Stimulated activated CD4-positive, alpha-beta T cell treated with anti-CD3 and anti-CD28 coated beads, Interleukin-4, amount 100 ng/mL, for 24 hours (primary cell): ENCODE results near the gene OSBPL6.
"Not testable (repeated sequence)": the region's sequence is repeated elsewhere in the genome, so short reads cannot be mapped to it uniquely, and the experiment has no call there.

Source experiments
- DNase-seq: peaks from one replicate; pipeline ENCODE4 v3.0.0-alpha.2; 2020

The OSBPL6 gene

GRCh38 chr2:178315078-178315477 is 120.8 kb downstream of the OSBPL6 start:
- no peak for DNase-seq

GRCh38 chr2:178315488-178315948 is 121.2 kb downstream of the OSBPL6 start:
- no peak for DNase-seq

DNA sequence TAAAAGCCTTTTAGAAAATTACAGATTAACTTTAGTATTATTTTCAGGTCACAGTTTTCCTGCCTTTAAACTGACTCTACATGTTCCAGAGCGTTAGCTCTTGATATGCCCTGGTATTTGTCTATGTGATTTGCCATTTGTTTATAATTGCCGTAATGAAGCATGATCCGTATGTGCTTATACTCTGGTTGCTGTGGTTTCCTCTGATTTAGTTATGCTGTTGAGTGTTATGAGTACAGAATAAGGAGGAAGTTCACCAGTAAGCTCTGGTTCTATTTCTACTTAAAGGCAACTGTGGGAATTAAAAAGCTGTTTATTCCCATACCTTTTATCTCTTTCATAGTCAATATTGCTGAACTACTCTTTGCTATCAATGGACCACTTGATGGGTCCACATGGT is 123.5 kb downstream of the OSBPL6 start:
- DNase-seq: no peak

GRCh38 chr2:178320011-178320585 is 125.8 kb downstream of the OSBPL6 start:
- no peak for DNase-seq

- DNase-seq: no peak
Measured at GRCh38 chr2:178322068-178322467, 127.8 kb downstream of the OSBPL6 start.

DNA sequence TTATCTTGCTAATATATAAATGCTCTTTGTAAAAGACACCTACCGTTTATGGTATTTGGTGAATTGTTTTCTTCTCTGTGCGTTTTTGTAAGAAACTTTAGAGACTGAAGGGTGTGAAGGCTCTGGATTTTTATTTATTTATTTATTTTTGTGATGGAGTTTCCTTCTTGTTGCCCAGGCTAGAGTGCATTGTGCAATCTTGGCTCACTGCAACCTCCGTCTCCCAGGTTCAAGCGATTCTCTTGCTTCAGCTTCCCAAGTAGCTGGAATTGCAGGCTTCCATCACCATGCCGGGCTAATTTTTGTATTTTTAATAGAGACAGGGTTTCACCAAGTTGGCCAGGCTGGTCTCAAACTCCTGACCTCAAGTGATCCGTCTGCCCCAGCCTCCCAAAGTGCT is 129.0 kb downstream of the OSBPL6 start:
- not testable (repeated sequence) for DNase-seq

GRCh38 chr2:178324077-178324476 is 129.8 kb downstream of the OSBPL6 start:
- no peak for DNase-seq

DNA sequence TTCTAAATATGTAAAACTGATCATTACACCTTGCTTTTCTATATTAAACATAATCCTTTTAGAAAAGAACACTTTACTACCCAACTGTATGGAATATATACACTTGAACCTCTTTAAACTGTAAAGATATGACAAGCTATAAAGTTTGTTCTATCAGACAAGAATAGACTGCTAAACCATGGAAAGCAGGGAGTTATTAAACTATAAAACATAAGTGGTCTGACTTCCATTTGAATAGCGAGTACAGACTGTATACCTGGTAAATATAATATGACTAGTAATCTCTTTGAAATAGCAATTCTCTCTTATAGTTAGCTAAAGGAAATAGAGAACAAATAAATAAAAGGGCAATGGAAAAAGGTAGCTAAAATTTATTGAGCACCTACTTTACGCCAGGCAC is 131.0 kb downstream of the OSBPL6 start:
- DNase-seq: no peak

DNA sequence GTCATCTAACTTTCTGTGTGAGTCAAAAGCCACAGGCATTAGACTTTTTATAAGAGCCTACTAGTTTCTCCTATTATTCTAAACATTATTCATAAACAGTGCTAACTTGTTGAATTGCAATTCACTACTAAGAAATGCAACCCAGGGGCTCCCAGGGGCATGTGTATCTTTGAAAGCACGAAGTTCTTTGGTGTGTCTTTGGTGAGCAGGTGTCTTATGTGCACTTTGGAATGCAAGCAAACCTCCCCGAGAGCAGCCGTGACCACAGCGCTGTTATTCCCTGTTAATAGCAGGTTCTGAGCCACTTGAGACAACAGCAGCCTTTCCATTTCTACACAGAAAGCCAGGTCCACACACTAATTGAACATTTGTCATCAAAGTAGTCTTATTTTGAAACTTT is 133.2 kb downstream of the OSBPL6 start:
- DNase-seq: no peak

DNA sequence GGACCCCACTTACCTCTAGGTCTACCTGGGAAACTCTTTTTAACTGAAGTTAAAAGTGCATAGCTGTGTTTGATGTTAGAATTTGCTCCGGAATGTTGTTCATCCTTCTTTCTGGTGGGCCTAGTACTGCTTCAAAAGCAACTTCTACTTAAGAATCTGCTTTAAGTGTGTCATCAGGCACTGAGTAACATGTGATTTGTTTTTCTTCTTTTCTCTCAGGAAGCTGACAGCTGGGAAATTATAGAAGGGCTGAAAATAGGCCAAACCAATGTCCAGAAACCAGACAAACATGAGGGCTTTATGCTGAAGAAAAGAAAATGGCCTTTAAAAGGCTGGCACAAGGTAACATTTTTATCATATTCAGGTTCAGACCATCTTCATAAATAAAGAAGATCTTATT is 133.7 kb downstream of the OSBPL6 start:
- no peak for DNase-seq

GRCh38 chr2:178330175-178331017 is 136.1 kb downstream of the OSBPL6 start:
- no peak for DNase-seq

DNA sequence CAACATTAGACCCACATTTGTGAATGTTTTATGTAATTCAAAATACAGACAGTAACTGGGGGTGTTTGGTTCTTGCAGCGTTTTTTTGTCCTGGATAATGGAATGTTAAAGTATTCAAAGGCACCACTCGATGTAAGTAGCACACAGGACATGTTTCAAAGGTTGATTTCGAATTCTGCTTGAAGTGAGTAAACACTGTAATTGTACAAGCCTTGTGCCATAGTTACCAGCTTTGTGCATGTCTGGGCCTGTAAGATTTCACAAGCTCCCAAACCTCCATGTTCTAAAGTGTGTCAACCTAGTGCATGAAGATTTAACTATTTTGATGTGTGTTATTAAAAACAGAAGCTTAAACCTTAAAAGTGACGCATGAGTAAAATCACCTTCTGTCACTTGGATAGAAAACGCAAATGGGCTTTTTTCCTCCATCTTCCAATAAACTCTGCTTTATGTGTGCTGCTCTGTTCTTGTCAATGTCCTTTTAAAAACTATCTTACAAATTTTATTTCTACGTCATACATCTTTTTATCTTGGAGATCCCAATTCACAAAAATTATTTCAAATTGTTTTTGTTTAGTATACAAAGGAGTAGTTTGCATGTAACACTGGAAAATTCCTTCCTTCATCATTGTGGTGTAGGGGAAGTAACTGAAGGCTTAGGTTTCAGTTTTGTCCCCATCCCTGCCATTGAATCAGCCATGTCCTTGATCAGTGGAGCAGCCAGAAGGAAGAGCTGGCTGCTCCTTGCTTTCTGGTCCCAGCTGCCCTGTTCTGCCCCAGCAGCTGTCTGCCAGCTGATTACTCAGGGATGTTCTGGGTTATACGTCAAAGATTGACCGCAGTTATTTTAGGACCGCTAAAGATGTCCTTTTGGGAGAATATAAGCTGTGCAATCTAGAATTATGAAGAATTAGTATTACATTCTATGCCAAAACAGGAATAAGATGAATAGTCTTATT is 137.4 kb downstream of the OSBPL6 start:
- DNase-seq: no peak

GRCh38 chr2:178333851-178334250 is 139.5 kb downstream of the OSBPL6 start:
- DNase-seq: no peak

GRCh38 chr2:178335230-178335629 is 140.9 kb downstream of the OSBPL6 start:
- DNase-seq: no peak

- no peak for DNase-seq
Measured at GRCh38 chr2:178344121-178344520, 149.8 kb downstream of the OSBPL6 start.

GRCh38 chr2:178345951-178346350 is 151.6 kb downstream of the OSBPL6 start:
- DNase-seq: no peak

DNA sequence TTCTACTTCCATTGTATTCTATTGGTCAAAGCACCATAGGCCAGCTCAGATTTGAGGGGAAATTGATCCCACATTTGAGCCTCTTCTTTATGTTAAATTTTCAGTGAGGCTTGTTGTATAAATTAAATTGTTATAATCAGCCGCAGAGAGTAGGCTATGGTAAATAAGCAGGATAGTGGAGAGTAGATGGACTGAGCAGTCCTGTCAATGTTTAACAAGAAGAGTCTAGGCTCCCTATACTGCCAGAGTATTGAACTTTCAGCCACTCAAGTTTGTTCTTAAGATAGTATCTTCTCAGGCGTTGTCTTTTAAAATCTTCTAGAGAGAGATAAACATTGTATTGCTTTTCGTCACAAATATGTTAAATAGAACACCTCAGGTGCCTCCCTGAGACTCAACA is 155.7 kb downstream of the OSBPL6 start:
- no peak for DNase-seq

GRCh38 chr2:178357704-178358103 is 163.4 kb downstream of the OSBPL6 start:
- DNase-seq: not testable (repeated sequence)

GRCh38 chr2:178359192-178359912 is 165.0 kb downstream of the OSBPL6 start:
- DNase-seq: no peak

- DNase-seq: no peak
Measured at GRCh38 chr2:178361588-178361987, 167.3 kb downstream of the OSBPL6 start.

DNA sequence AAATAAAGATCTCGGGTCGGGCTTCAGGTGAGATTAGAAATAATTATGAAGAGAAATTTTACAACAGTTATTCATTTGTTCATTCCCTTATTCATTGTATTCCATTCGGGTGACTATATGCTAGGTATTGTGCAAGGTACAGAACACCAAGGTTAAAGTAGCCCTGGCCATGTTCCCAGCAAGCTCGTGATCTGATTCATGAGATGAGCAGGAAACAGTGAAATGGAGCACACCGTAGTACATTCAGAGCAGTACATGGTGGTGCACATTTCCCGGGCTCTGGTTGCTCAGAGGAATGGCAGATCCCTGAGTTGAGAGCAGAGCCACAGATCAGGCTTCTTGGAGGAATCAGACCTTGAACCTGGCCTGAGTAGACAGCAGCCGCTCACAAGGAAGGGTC is 168.9 kb downstream of the OSBPL6 start:
- no peak for DNase-seq

- no peak for DNase-seq
Measured at GRCh38 chr2:178365116-178365515, 170.8 kb downstream of the OSBPL6 start.

- no peak for DNase-seq
Measured at GRCh38 chr2:178366412-178366811, 172.1 kb downstream of the OSBPL6 start.
